ENCODE results near the gene TMEM151B.

- TF ChIP-seq, protein P1, sequence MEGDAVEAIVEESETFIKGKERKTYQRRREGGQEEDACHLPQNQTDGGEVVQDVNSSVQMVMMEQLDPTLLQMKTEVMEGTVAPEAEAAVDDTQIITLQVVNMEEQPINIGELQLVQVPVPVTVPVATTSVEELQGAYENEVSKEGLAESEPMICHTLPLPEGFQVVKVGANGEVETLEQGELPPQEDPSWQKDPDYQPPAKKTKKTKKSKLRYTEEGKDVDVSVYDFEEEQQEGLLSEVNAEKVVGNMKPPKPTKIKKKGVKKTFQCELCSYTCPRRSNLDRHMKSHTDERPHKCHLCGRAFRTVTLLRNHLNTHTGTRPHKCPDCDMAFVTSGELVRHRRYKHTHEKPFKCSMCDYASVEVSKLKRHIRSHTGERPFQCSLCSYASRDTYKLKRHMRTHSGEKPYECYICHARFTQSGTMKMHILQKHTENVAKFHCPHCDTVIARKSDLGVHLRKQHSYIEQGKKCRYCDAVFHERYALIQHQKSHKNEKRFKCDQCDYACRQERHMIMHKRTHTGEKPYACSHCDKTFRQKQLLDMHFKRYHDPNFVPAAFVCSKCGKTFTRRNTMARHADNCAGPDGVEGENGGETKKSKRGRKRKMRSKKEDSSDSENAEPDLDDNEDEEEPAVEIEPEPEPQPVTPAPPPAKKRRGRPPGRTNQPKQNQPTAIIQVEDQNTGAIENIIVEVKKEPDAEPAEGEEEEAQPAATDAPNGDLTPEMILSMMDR (conservative IDR thresholded peaks at IDR 0.05; ENCODE audit: low read depth, low read length): no peak
- TF ChIP-seq EZH2 (IDR thresholded peaks at IDR 0.05; ENCODE audit: borderline replicate concordance, low read depth, low read length, poor library complexity, severe bottlenecking): no peak
Measured at GRCh38 chr6:44248579-44248978, 21.7 kb upstream of the TMEM151B start.
